DMS79 treated with DMSO at 0.1 percent for 48 hours (cell line): ENCODE data around the gene EBF3.
A peak's percentile ranks its signal among the peaks of the same experiment; 100 is the strongest.

Experiments
- DNase-seq: peaks from one replicate; lab custom pipeline; 2025; lab: John Stamatoyannopoulos, UW

The EBF3 gene

GRCh38 chr10:129959544-129960480 is 4.3 kb downstream of the EBF3 start:
- no peak for DNase-seq

- DNase-seq = peak; percentile 41
Observed at GRCh38 chr10:129958629-129959543, 5.2 kb downstream of the EBF3 start.

- DNase-seq = peak; percentile 45
Observed at GRCh38 chr10:129958148-129958628, 5.9 kb downstream of the EBF3 start.

GRCh38 chr10:129956876-129957673 is 7.0 kb downstream of the EBF3 start:
- no peak for DNase-seq

GRCh38 chr10:129956286-129956670 is 7.8 kb downstream of the EBF3 start:
- no peak for DNase-seq

- DNase-seq = no peak
Observed at GRCh38 chr10:129955601-129956285, 8.3 kb downstream of the EBF3 start.

GRCh38 chr10:129954492-129955315 is 9.4 kb downstream of the EBF3 start:
- no peak for DNase-seq

GRCh38 chr10:129953119-129954051 is 10.7 kb downstream of the EBF3 start:
- DNase-seq = no peak

GRCh38 chr10:129952378-129953118 is 11.5 kb downstream of the EBF3 start:
- DNase-seq = no peak

- no peak for DNase-seq
Observed at GRCh38 chr10:129951970-129952265, 12.2 kb downstream of the EBF3 start.

GRCh38 chr10:129951101-129951969 is 12.7 kb downstream of the EBF3 start:
- no peak for DNase-seq

- DNase-seq = no peak
Observed at GRCh38 chr10:129950676-129951075, 13.4 kb downstream of the EBF3 start.

- no peak for DNase-seq
Observed at GRCh38 chr10:129949891-129950291, 14.2 kb downstream of the EBF3 start.

GRCh38 chr10:129949411-129949810 is 14.7 kb downstream of the EBF3 start:
- no peak for DNase-seq

- no peak for DNase-seq
Observed at GRCh38 chr10:129946859-129947258, 17.2 kb downstream of the EBF3 start.

- DNase-seq = no peak
Observed at GRCh38 chr10:129945941-129946760, 17.9 kb downstream of the EBF3 start.

GRCh38 chr10:129945526-129945925 is 18.5 kb downstream of the EBF3 start:
- no peak for DNase-seq
